GM21390 (cell line): ENCODE results near the gene RPLP1.

Experiments used
- ATAC-seq: cut with Tn5 transposase; IDR thresholded peaks from one replicate; pipeline ENCODE4 v1.9.1; 2021; ENCODE audit not compliant: unreplicated experiment

RPLP1 gene

DNA sequence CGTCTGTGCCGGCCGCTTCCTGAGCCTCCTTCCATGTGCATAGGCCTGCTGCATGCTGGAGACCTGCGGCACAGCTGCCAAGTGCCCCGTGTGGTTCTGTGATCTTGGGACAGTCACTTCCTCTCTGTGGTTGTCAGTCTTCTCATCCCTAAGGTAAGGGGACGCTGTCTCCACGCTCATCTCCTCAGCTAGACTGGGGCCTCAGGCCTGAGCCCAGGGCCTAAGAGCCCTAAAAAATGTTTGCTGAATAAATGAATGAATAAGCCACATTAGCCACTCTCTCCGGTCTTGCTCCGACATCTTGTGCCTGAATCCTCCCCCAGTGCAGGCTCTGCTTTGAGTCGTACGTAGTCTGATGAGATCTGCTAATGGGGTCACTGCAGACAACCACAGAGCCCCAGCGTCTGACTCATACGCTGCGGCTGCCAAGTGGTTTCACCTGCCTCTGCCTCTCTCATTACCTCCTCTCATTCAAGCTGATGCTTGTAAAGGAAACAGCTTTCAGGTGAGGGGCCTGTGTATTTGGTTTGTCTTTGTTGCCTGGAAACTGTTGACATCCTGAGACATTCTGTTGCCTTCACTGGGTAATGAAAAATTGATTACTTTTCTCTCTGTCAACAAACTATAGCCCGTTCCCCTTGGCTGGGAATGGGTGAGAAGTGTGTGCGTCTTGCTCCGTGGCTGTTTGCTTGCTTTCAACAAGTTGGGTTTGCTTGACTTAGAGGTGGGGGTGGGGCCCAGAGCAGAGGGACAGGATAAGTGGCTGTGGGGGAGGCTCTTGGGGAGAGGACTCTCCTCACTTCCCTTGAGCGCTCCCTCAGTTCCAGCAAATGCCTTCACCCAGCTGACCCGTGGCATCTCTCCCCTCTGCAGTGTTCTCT lies 15.9 kb downstream of the RPLP1 start:
- no peak for ATAC-seq

DNA sequence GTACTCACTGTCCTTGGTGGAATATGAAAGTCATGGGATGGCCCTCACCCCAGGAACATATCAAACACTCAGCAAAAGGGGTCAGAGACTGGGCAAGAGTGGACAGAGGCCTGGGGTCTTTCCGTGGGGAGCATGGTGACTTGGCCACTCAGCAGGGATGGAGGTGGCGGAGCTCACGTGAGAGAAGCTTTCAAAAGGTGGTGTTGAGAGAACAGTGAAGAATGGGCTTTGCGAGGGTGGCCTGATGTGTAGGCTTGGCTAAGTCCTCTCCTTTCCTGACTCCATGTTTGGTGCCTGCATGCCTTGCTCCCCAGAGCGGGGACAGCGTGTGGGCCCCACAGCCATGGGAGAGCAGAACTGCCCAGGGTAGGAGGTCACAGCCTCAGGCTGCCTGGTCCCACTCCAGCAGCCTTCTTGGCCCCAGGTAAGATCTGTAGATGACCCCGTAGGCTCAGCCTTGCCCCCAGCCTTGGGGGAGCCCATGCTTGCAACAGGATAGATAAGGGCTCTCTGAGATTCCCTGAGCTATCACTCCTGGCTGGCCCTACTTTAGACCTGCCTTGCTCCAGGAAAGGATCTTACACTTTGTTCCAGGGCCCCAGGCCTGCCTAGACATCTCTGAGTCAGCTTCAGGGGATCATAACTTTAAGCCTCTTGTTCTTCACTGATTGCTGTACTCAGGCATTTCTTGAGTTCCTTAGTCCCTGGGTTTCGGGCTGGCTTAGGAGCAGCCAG lies 17.0 kb downstream of the RPLP1 start:
- no peak for ATAC-seq

DNA sequence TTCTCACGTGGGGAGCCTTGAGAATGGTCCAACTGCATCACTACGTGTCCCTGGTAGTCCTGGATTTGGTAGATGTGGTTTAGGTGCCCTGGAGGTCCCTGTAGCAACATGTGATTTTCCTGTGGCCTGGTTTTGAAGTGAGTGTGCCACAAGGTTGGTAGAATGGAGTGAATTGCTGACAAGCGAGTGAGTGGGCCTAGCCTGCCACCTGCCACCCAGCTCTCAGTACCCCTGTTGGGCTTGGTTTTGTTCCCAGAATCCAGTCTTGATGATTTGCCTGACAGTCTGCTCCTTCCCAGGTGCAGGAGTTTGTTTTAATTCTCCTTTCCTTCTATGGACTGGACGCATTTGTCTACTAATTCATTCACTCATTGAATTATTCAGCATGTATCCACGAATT lies 19.4 kb downstream of the RPLP1 start:
- no peak for ATAC-seq

DNA sequence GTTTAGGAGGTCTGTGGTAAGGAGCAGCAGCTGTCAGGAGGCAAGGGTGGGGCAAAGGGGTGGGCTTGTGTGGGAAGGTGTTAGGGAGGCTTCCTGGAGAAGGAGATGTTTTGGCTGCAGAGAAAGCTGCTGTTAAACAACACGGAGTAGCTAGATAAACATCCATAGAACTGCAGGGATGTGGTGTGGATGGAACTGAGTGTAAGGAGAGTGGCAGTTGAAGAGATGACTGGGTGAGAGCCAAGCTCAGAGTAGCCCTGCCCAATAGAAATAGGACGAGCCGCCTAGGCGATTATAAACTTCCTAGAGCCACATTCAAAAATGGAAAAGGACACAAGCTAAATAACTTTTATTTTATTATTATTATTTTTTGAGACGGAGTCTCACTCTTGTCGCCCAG lies 19.9 kb downstream of the RPLP1 start:
- ATAC-seq = no peak

DNA sequence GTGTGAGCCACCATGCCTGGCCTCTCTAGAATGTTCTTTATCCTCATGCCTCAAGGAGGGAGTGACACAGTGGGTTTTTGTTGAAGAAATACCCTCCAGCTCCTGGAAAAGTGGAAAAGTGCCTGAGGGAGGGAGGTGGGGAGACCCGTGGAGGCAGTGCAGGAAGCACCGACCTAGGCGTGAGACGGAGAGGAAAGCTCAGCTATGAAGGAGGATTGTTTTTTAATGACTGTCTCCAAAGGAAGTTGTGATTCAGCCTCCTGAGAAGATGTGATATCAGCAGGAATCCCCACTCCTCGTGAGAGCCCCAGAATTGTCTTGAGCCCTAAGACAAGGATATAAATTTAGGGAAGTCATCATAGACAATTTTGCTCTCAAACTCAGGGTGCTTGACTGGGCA lies 21.7 kb downstream of the RPLP1 start:
- ATAC-seq = no peak

DNA sequence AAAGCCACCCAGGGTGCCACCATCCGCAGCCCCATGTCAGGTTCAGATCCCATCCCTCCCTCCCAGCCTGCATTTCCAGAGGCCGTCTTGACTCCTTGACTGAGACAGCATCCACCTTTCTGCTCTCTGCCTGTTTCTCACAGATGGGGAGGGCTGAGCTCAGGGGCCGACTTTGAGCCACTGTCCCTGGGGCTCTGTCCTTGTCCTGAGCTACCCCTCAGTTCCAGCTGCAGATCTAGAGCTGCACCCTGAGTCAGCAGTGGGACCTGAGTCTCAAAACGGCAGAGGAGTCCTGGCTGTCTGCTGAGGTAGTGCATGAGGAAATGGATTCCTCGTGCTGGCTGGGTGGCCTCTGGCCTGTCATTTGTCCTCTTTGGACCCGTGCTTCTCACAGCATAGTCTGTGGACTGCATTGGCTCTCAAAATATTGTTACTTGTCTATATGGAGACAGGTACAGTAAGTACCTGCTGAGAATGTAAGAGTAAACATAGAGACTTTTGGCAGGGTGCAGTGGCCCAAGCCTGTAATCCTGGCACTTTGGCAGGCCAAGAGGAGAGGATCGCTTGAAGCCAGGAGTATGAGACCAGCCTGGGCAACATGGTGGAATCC lies 22.3 kb downstream of the RPLP1 start:
- no peak for ATAC-seq

DNA sequence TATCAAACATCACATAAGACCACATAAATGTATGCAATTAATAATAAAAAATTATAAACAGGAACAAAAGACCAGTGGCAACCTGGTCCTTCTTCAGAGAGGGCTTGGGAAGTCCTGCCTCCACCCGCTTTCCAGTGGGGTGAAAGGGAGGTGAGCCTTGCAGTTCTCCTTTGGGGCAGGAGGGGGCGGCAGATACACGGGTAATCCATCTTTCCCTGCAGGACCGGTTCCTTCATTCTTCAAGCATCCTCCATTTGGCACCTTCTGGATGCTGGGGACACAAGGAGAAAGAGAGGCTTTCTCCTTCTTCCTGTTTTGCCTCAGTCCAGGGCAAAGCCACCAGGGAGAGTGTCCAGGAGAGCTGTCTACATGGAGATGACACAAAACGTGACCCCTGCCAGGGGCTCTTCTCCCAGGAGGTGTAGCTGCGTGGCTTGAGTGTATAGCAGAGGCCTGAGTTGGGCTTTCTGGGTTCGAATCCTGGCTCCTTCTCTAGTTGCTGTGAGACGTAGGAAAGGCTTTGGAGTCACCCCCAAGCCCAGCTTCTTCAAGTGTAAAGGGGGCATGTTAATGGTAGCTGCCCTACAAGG lies 23.2 kb downstream of the RPLP1 start:
- ATAC-seq = no peak

DNA sequence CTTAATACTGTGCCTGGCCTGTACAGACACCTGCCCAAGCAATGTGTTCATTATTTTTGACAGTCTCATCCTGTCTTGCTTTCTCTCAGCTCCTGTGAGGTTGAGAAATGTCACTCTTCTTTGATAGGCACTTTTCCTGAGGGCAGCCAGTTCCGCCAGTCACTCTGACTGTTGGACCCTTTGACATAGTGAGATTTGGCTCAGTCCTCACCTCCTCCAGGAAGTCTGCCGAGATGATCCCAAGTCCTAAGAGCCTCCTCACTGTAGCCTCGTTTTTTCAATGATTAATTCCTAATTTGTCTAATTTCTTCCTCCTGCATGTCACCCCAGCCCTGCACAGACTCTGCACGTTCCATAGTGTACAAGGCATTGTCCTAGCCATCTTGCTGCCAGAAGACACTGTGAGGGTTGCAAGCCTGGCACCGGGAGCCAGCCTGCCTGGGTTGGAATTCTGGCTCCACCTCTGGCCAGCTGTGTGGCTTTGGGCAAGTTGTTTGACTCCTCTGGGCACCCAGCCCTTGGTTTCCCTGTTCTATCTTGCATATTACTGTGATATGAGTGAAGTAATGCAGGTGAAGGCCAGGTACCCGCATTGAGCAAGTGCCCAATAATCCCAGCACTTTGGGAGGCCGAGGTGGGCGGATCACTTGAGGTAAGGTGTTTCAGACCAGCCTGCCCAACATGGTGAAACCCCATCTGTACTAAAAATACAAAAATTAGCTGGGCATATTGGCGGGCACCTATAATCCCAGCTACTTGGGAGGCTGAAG lies 24.3 kb downstream of the RPLP1 start:
- no peak for ATAC-seq

DNA sequence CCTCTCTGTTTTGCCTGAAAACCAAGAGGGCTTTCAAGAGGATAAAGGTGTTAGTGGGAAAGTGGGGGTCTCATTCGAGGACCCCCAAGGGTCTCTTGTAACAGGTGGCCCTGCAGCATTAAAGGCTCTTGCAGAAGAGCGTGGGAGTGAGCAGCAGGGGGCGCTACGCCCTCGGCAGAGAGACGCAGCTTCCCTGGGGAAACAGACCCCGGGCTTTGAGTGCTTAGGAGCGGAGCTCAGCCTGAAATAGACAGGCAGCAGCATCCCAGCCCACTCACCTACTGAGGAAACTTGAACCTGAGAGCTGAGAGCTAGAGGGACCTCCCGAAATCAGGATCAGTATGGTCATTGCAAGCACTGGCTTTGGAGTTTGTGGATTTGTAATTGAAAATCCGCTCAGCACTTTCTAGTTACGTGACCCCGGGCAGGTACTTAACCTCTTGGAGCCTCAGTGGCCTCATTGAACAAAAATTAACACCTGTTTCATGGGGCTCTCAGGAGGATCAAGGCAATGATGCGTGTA lies 25.7 kb downstream of the RPLP1 start:
- ATAC-seq = no peak

DNA sequence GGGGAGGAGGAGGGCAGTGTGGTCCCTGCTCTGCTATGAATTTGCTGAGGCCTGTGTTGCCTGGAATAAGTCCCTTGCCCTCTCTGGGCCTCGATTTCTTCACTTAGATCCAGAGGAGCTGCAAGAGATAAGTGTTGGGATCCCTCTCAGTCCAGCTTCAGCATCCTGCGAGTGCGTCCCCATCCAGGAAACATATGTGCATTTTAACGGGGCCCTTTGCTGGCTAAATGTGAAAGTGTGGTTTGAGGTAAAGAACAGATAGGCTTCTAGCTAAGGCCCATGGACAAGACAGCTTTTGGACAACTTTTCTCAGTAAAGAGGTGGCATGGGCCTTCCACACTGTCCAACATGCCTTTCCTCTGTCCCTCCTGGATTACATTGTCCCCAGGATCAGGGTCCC lies 26.5 kb downstream of the RPLP1 start:
- no peak for ATAC-seq

DNA sequence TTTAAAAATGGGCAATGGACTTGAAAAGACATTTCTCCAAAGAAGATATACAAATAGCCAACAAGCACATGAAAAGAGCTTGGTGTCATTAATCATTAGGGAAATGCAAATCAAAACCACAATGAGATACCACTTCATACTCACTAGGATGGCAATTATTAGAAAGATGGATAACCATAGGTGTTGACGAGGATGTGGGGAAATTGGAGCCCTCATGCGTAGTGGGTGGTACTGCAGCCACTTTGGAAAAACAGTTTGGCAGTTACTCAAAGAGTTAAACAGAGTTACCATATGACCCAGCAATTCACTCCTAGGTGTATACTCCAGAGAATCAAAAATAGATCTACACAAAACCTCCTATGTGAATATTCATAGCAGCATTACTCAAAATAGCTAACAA lies 27.4 kb downstream of the RPLP1 start:
- ATAC-seq = no peak

DNA sequence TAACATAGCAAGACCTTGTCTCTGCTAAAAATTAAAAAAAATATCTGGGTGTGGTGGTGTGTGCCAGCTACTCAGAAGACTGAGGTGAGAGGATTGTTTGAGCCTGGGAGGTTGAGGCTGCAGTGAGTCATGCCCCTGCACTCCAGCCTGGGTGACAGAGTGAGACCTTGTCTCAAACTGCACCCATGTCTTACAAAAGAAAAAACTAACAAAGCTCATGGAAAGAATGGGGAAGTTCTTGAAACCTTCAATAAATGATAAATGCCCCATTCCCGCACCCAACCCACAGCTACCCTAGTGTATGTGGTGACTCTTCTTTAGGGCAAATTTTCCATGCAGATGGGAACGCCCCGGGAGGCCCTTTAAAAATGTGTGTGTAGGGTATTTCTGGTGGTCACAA lies 28.3 kb downstream of the RPLP1 start:
- no peak for ATAC-seq

DNA sequence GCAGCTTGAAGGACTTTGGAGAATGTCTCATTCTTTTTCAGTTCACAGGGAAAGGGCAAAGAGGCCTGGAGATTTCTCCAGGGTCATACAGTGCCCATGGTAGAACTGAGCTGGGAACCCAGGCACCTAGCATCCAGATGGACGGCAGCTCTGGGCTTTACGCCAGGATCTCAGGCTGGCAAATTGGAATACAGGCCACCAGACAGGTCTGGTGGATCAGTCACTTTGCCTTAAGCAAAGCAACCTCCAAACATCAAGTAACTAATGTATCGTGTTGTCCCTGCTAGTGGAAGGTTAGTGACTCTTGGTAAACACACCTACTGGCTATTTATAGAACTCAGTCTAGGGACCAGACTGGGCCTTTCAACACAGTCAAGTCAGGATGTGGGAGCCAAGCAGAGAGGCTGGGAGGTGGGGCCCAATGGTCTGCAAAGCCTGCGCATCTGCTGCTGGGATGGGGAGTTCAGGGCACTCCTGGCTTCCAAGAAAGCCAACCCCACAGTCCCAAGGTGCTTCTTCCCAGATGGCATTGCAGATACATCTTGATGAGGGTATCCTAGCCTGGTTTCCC lies 30.2 kb downstream of the RPLP1 start:
- no peak for ATAC-seq

DNA sequence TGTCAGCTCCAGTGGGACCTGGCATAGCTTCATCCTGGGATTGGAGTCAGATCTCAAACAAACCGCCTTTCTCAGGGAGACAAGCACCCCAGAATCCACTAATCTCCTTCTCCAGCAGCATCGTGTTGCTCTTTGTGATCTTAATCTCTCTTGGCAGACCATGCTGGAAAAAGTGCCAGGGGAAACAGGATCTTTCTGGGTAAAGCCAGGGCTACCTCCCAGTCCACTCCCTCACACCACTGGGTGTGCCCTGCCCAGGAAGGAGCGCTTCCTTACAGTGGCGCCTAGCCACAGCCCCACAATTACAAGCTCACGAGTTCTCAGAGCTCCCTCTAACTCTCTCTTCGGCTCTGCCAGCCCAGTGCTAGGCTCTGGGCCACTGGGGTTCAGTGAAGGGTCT lies 32.2 kb downstream of the RPLP1 start:
- no peak for ATAC-seq

DNA sequence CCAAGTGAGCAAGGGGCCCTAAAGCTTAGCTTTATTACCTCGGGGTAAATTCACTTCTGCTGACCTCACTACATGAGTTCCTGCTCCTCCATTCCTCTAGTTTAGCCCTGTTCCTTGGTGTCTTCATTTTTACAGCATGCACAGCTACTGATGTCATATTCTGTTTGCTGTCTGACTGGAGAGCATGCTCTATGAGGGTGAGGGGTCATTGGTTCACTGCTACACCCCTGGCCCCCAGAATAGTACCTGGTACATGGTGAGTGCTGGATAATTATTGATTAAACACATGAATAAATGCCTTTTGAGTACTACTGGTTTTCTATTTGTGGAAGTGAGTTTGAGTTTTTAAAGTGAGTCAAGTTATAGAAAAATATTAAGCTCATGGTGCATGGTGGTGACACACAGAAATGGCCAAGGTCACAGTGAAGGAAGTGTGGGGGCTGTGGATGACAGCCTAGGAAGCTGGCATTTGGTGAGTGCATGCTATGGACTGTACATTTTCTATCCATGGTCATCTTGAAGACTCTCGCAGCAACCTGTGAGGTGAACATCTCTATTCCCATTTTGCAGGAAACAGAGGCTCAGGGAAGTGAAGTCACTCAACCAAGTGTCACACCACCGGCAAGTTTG lies 34.0 kb downstream of the RPLP1 start:
- ATAC-seq = no peak

DNA sequence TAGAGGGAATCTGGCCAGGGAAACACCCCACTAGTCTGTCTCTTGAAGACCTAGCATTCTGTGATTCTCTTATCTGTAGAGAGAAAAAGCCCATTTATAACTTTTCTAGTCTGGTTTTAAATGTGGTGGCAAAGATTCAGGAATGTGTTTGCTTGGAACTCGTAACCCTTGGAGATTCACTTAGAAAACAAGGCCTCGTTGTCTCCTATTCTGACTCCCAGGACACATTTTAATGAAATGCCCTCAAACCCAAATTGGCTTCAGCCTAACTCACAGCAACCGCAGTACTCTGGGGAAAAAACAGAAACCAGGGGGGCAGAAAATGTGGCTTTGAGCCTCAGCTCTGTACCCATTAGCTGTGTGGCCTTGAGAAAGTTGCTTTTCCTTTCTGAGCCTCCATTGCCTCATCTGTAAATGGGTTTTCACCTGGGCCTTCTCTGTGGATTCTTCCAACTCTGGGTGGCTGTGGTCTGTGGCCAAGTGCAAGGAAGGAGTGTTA lies 36.5 kb downstream of the RPLP1 start:
- no peak for ATAC-seq

DNA sequence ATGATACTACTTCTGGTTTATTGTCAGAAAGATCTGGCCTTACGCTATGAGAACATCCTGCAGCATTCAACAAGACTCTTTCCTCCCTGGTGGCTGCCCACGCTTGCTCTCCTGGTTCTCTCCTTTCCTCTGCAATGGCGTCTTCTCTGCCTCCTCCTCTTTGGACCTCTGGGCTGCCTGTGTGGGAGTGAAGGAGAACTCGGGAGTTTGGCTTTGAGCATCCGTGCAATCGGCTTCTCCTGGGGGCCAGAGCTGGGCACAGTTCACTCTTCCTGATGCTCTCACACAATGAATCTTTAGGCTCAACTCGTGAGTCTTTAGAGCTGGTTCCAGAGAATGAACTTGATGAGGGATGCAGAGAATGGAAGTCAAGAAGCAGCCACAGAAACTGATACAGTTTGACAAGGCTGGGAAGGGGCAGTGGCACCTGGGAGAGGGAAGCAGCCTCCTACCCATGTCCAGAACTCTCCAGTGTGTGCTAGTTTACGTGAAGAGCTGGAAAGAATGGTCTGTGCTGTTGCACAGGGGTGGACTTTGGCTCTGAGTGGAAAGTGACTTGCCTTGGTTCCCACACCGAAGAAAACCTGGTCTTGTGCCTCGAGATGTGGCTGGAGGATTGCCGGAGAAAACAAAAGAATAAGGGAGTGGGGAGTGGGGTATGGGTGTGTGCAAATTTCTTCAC lies 37.9 kb downstream of the RPLP1 start:
- no peak for ATAC-seq

DNA sequence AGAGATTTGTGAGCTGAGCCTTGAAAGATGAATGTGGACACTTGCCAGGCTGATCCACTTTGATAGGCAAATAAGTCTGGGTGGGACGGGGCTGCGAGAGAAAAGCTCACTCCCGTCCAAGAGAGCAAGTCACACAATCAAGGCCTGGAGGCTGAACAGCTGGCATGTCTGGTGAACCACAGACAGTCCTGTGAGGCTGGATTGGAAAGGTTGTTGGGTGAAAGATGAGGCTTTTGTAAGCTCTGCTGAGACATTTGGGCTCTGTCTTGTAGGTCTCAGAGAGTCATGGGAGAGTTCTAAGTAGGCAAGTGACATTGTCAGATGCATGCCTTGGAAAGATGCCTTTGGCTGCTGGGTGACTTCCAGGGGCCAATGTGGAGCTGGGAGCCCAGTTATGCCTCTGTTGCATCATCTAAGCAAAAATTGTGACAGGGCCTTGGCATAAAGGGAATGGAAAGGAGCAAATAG lies 38.5 kb downstream of the RPLP1 start:
- no peak for ATAC-seq

DNA sequence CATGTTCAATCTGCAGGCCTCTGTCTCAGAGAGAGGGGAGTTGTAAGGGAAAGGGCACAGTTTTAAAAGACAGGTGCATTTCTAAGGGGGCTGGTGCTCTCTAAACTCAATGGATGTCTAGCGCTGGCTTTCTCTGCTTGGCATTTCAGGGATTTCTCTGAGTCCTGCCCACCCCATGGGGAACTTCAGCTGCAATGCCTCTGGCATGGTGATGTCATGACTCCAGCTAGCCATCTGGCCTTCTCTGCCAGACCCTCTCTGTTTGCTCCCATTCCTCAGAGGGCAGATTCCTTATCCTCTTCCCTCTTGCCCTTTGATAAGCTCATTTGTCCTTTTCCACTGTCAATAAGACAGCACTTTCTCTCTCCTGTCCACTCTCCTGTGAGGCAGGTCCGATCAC lies 40.8 kb downstream of the RPLP1 start:
- no peak for ATAC-seq
